Trophoblast cell (in vitro differentiated cells and primary cell): ENCODE data around the gene NDUFB6.

Experiments used
- DNase-seq, 2 donors: peaks; one replicate each; pipeline ENCODE4 v3.0.0-alpha.2; 2016
- H2AFZ ChIP-seq: 2 replicates; pipeline ENCODE4 v1.6.1; 2013; ENCODE audit warnings: low read length, moderate library complexity, mild to moderate bottlenecking; ENCODE audit not compliant: insufficient read depth, poor library complexity
- H2AK5ac ChIP-seq: 2 replicates; pipeline ENCODE4 v1.6.1; 2013; ENCODE audit warnings: mild to moderate bottlenecking, low read length
- H2BK120ac ChIP-seq: 2 replicates; pipeline ENCODE4 v1.6.1; 2013; ENCODE audit warnings: low read length, mild to moderate bottlenecking, moderate library complexity; ENCODE audit not compliant: insufficient read depth, poor library complexity
- H2BK12ac ChIP-seq: 2 replicates; pipeline ENCODE4 v1.6.1; 2013; ENCODE audit warnings: mild to moderate bottlenecking, low read length, moderate library complexity
- H2BK5ac ChIP-seq: 2 replicates; pipeline ENCODE4 v1.6.1; 2013; ENCODE audit warnings: low read length, low read depth, moderate library complexity, mild to moderate bottlenecking; ENCODE audit not compliant: poor library complexity
- H3K14ac ChIP-seq: 2 replicates; pipeline ENCODE4 v1.6.1; 2013; ENCODE audit warnings: mild to moderate bottlenecking, low read length
- H3K18ac ChIP-seq: 2 replicates; pipeline ENCODE4 v1.6.1; 2013; ENCODE audit warnings: mild to moderate bottlenecking, low read length
- H3K23ac ChIP-seq: 2 replicates; pipeline ENCODE4 v1.6.1; 2013; ENCODE audit warnings: low read length
- H3K27ac ChIP-seq: 2 replicates; pipeline ENCODE4 v1.5.1; 2013; ENCODE audit warnings: low read depth, mild to moderate bottlenecking, inconsistent platforms, low read length, moderate library complexity
- H3K27me3 ChIP-seq: 2 replicates; pipeline ENCODE4 v1.6.1; 2013; ENCODE audit warnings: inconsistent platforms, mild to moderate bottlenecking, low read length, moderate library complexity; ENCODE audit not compliant: insufficient read depth
- H3K36me3 ChIP-seq, 2 experiments: 1 replicate in 1 of 2; 2 replicates in 1 of 2; pipeline ENCODE4 v1.6.1; 2013; ENCODE audit warnings: low read length in 2 of 2, mild to moderate bottlenecking in 2 of 2, moderate library complexity in 1 of 2; ENCODE audit not compliant: insufficient read depth in 2 of 2, control insufficient read depth in 1 of 2
- H3K4ac ChIP-seq: 2 replicates; pipeline ENCODE4 v1.6.1; 2013; ENCODE audit warnings: low read depth, mild to moderate bottlenecking, low read length, moderate library complexity
- H3K4me1 ChIP-seq, 2 experiments: 1 replicate in 1 of 2; 2 replicates in 1 of 2; pipeline ENCODE4 v1.6.1; 2013; ENCODE audit warnings: low read length in 2 of 2, mild to moderate bottlenecking in 2 of 2, moderate library complexity in 1 of 2; ENCODE audit not compliant: insufficient read depth in 2 of 2, control insufficient read depth in 1 of 2
- H3K4me2 ChIP-seq: 2 replicates; pipeline ENCODE4 v1.6.1; 2013; ENCODE audit warnings: inconsistent platforms, mild to moderate bottlenecking, low read length, moderate library complexity
- H3K4me3 ChIP-seq: 2 replicates; pipeline ENCODE4 v1.5.1; 2013; ENCODE audit warnings: mild to moderate bottlenecking, low read depth, low read length, inconsistent platforms
- H3K79me1 ChIP-seq: one replicate; pipeline ENCODE4 v1.6.1; 2013; ENCODE audit warnings: low read length
- H3K79me2 ChIP-seq: 2 replicates; pipeline ENCODE4 v1.6.1; 2013; ENCODE audit warnings: low read length, mild to moderate bottlenecking; ENCODE audit not compliant: control insufficient read depth, insufficient read depth, poor library complexity
- H3K9ac ChIP-seq: 2 replicates; pipeline ENCODE4 v1.6.1; 2013; ENCODE audit warnings: mild to moderate bottlenecking, low read length
- H3K9me3 ChIP-seq: 2 replicates; pipeline ENCODE4 v1.6.1; 2013; ENCODE audit warnings: low read depth, mild to moderate bottlenecking, control low read depth, inconsistent platforms, low read length; ENCODE audit not compliant: insufficient read depth
- H4K12ac ChIP-seq: 2 replicates; pipeline ENCODE4 v1.6.1; 2013; ENCODE audit warnings: low read depth, mild to moderate bottlenecking, low read length, moderate library complexity
- H4K8ac ChIP-seq: 2 replicates; pipeline ENCODE4 v1.6.1; 2013; ENCODE audit warnings: low read depth, mild to moderate bottlenecking, low read length, moderate library complexity
- H4K91ac ChIP-seq: one replicate; pipeline ENCODE4 v1.6.1; 2013; ENCODE audit warnings: low read depth, mild to moderate bottlenecking, low read length, moderate library complexity
- WGBS: extraction: QIAGEN DNeasy Blood & Tissue Kit; methylation state at CpG from one replicate; pipeline ENCODE4 v1.1.7; 2013; ENCODE audit warnings: missing lambda C conversion rate; ENCODE audit not compliant: insufficient read length, insufficient coverage; ENCODE audit errors: extremely low coverage; 5-methylcytosine and 5-hydroxymethylcytosine counted together

Gene NDUFB6

DNA sequence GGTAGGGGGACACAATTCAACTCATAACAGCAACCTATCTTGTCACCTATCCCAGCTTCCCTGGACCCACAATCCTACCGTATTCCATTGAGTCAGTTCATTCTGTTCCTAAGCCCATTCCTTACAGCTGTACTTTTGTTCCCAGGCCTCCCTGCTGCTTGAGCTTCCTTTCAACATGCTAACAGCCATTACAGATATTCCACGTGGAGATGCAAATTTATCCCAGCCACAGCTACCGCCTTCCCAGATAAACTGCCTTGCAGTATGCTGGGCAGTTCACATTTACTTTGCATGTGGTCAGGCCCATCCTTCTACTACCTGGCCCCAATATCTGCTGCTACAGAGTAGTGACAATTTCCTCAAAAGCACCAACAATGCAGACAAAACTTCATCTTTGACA is 70.0 kb downstream of the NDUFB6 start:
- H3K4me3 ChIP-seq, result no peak overlapping the region
- H3K4ac ChIP-seq, result no peak overlapping the region
- H3K4me2 ChIP-seq, result no peak overlapping the region
- H4K8ac ChIP-seq, result no peak overlapping the region
- no peak overlapping the region for H2BK12ac ChIP-seq
- no peak overlapping the region for H2AK5ac ChIP-seq
- H2AFZ ChIP-seq, result peak overlapping the region; percentile 33
- no peak for DNase-seq
- no peak overlapping the region for H3K14ac ChIP-seq
- no CpG with 5 or more reads among the region's 3 CpGs for WGBS
- no peaks in the 10 kb centered on the region for H3K27me3 ChIP-seq
- peaks cover 0 to 2% of the 10 kb centered on the region in 2 experiments for H3K36me3 ChIP-seq
- no peak overlapping the region for H3K27ac ChIP-seq
- H3K9ac ChIP-seq, result no peak overlapping the region
- H3K18ac ChIP-seq, result no peak overlapping the region
- no peaks in the 10 kb centered on the region for H3K79me1 ChIP-seq
- no peak overlapping the region for H2BK120ac ChIP-seq
- H2BK5ac ChIP-seq, result no peak overlapping the region
- H3K79me2 ChIP-seq, result no peaks in the 10 kb centered on the region
- no peak overlapping the region for H3K23ac ChIP-seq
- no peaks in the 10 kb centered on the region for H3K4me1 ChIP-seq
- peaks cover 2% of the 10 kb centered on the region for H3K9me3 ChIP-seq
- H4K12ac ChIP-seq, result no peak overlapping the region
- H4K91ac ChIP-seq, result no peak overlapping the region
